Endodermal cell (in vitro differentiated cells): Measurements from ENCODE around the gene IL1RAPL2. TPM values are rescaled to one million over a fixed set of nuclear protein-coding genes. Genes with fewer than 3 reads are reported as not detected.
"Not testable (repeated sequence)": the region's sequence is repeated elsewhere in the genome, so short reads cannot be mapped to it uniquely, and the experiment has no call there.

Experiments used
- DNase-seq: peaks from one replicate; pipeline ENCODE4 v3.0.0-alpha.2; 2017
- H3K27ac ChIP-seq: 2 replicates; pipeline ENCODE4 v1.5.1; 2013; ENCODE audit warnings: mild to moderate bottlenecking, low read depth, low read length, moderate library complexity
- H3K27me3 ChIP-seq: 2 replicates; pipeline ENCODE4 v1.6.1; 2013; ENCODE audit warnings: mild to moderate bottlenecking, low read length, moderate library complexity; ENCODE audit not compliant: insufficient read depth, control insufficient read depth, poor library complexity, severe bottlenecking
- H3K36me3 ChIP-seq: 2 replicates; pipeline ENCODE4 v1.7.0; 2013; ENCODE audit warnings: mild to moderate bottlenecking, low read length, moderate library complexity; ENCODE audit not compliant: control insufficient read depth, insufficient read depth
- H3K4me1 ChIP-seq: one replicate; pipeline ENCODE4 v1.7.0; 2013; ENCODE audit warnings: low read length; ENCODE audit not compliant: control insufficient read depth, insufficient read depth
- H3K4me3 ChIP-seq: 2 replicates; pipeline ENCODE4 v1.5.1; 2013; ENCODE audit warnings: mild to moderate bottlenecking, low read length, moderate library complexity
- H3K9ac ChIP-seq: 2 replicates; pipeline ENCODE4 v1.6.1; 2013; ENCODE audit warnings: mild to moderate bottlenecking, low read length, moderate library complexity; ENCODE audit not compliant: poor library complexity, severe bottlenecking; ENCODE audit errors: extremely low read depth
- H3K9me3 ChIP-seq: 2 replicates; pipeline ENCODE4 v1.6.1; 2013; ENCODE audit warnings: mild to moderate bottlenecking, low read length, moderate library complexity; ENCODE audit not compliant: control insufficient read depth
- H3K27ac Mint-ChIP-seq: 2 replicates; pipeline ENCODE4 v1.8.0; 2020; ENCODE audit warnings: mixed read lengths
- H3K27me3 Mint-ChIP-seq: 2 replicates; pipeline ENCODE4 v1.8.0; 2021; ENCODE audit warnings: mild to moderate bottlenecking, mixed read lengths; ENCODE audit not compliant: insufficient read depth
- H3K36me3 Mint-ChIP-seq: 2 replicates; pipeline ENCODE4 v1.8.0; 2020; ENCODE audit warnings: low read depth, mixed read lengths
- H3K4me1 Mint-ChIP-seq: 2 replicates; pipeline ENCODE4 v1.8.0; 2020; ENCODE audit warnings: mixed read lengths
- H3K4me3 Mint-ChIP-seq: 2 replicates; pipeline ENCODE4 v1.8.0; 2020; ENCODE audit warnings: mild to moderate bottlenecking, moderate library complexity, mixed read lengths
- H3K9me3 Mint-ChIP-seq: 2 replicates; pipeline ENCODE4 v1.8.0; 2020; ENCODE audit warnings: mild to moderate bottlenecking, mixed read lengths
- whole genome bisulfite sequencing, 2 experiments: methylation state at CpG; one replicate each; pipeline versions ENCODE4 v1.1.5 to v1.1.7; 2013; ENCODE audit warnings: missing lambda C conversion rate in 2 of 2, mixed read lengths in 1 of 2; ENCODE audit not compliant: insufficient coverage in 1 of 2, insufficient read length in 1 of 2; 5-methylcytosine and 5-hydroxymethylcytosine counted together
- total RNA-seq, 2 donors: library from RNA; stranded (reverse); fragmentation: NEBNext Ultra II Directional in 1 of 2; extraction: Animal tissue kit (Norgen Biotek cat#: 25700) in 1 of 2; gene quantifications; 2 replicates in 1 of 2; 3 replicates in 1 of 2; pipeline ENCODE4 v1.2.1, GENCODE V29; 2021
- TF ChIP-seq, protein P1 (sequence below): fragments of 200-600 bp; sonication (generic); conservative IDR thresholded peaks from 2 replicates; pipeline ENCODE4 v1.5.0; 2021; ENCODE audit warnings: antibody characterized with exemption, mild to moderate bottlenecking

The IL1RAPL2 gene
- total RNA-seq, 2 donors from 2014 or later: 0.13 TPM; not detected in 1

DNA sequence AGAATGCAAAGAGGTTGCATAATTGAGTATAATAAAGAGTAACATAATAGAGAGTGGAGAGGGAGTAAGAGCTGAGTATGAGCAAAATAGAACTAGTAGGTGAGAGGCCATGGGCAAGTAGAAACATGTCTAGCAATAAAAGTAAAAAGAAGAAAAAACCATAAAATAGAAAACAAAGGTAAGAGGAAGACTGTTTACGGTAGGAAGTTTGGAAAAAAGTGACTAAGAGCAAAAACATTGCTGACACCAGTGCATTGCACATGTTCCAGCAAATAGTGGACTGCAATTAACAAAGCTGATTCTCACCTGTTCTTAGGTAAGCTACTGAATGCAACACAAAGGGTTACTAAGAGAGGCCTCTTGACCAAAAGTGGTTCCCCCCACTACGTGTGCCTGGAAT, 451.6 kb downstream of the IL1RAPL2 start:
- Histone ChIP-seq H3K9me3 (no peaks in the 10 kb centered on the region), H3K36me3 (no peaks in the 10 kb centered on the region), H3K9ac (no peak overlapping the region), H3K4me3 (no peak overlapping the region), H3K4me1 (no peaks in the 10 kb centered on the region), H3K27me3 (no peaks in the 10 kb centered on the region), H3K27ac (no peak overlapping the region)
- Mint-ChIP-seq H3K4me3 (no peak overlapping the region), H3K4me1 (peaks cover 2% of the 10 kb centered on the region), H3K27me3 (no peaks in the 10 kb centered on the region), H3K27ac (no peak overlapping the region), H3K9me3 (peaks cover 36% of the 10 kb centered on the region), H3K36me3 (no peaks in the 10 kb centered on the region)
- no peak for DNase-seq
- TF ChIP-seq, protein P1, sequence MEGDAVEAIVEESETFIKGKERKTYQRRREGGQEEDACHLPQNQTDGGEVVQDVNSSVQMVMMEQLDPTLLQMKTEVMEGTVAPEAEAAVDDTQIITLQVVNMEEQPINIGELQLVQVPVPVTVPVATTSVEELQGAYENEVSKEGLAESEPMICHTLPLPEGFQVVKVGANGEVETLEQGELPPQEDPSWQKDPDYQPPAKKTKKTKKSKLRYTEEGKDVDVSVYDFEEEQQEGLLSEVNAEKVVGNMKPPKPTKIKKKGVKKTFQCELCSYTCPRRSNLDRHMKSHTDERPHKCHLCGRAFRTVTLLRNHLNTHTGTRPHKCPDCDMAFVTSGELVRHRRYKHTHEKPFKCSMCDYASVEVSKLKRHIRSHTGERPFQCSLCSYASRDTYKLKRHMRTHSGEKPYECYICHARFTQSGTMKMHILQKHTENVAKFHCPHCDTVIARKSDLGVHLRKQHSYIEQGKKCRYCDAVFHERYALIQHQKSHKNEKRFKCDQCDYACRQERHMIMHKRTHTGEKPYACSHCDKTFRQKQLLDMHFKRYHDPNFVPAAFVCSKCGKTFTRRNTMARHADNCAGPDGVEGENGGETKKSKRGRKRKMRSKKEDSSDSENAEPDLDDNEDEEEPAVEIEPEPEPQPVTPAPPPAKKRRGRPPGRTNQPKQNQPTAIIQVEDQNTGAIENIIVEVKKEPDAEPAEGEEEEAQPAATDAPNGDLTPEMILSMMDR: no peak
- 100% methylated on average over 2 of the region's 2 CpGs; no CpG with 5 or more reads in 1 of the 2 experiments for WGBS, 2 experiments

DNA sequence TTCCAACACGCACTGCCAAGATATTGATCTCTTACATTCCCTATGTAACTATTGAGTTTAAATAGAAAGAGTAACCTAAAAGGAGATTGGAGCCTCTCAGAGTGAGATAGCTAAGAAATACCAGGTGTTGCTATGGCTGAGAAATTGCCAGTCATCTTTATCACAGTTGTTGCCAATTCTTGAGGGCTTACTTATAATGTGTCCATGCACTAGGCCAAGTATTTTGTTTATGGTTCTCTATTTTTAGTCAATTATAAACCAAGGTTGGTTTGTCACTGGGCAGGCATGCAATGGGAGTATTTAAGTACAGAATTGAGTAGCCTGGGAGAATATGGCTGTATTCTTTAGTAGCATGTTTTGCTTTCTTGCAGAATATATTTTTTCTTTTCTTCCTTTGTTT, 452.9 kb downstream of the IL1RAPL2 start:
- H3K4me1 Mint-ChIP-seq: peaks cover 2% of the 10 kb centered on the region
- WGBS, 2 experiments: 40% methylated on average over 1 of the region's 1 CpG; no CpG with 5 or more reads in 1 of the 2 experiments
- H3K27ac ChIP-seq: no peak overlapping the region
- no peaks in the 10 kb centered on the region for H3K9me3 ChIP-seq
- H3K4me3 Mint-ChIP-seq: no peak overlapping the region
- H3K9me3 Mint-ChIP-seq: peaks cover 39% of the 10 kb centered on the region
- H3K27me3 ChIP-seq: no peaks in the 10 kb centered on the region
- H3K27me3 Mint-ChIP-seq: no peaks in the 10 kb centered on the region
- no peak for DNase-seq
- no peaks in the 10 kb centered on the region for H3K36me3 Mint-ChIP-seq
- H3K27ac Mint-ChIP-seq: no peak overlapping the region
- no peaks in the 10 kb centered on the region for H3K36me3 ChIP-seq
- no peaks in the 10 kb centered on the region for H3K4me1 ChIP-seq
- H3K4me3 ChIP-seq: no peak overlapping the region
- H3K9ac ChIP-seq: no peak overlapping the region
- TF ChIP-seq, protein P1: no peak

DNA sequence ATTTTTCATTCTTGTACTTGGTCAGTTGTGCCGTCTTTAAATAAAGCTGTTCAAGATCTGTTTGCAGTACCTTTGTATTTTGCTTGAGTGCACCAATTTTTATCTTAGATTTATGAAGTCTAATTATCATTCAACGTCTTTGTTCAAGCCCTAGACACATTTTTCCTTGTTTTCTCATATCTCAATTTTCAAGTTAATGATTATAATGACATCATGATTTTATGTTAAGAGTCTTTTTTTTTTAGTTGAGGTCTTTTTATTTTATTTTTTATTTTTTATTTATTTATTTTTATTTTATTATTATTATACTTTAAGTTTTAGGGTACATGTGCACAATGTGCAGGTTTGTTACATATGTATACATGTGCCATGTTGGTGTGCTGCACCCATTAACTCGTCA, 463.0 kb downstream of the IL1RAPL2 start:
- no CpG with 5 or more reads among the region's 3 CpGs for WGBS, 2 experiments
- H3K4me3 Mint-ChIP-seq: not testable (repeated sequence)

DNA sequence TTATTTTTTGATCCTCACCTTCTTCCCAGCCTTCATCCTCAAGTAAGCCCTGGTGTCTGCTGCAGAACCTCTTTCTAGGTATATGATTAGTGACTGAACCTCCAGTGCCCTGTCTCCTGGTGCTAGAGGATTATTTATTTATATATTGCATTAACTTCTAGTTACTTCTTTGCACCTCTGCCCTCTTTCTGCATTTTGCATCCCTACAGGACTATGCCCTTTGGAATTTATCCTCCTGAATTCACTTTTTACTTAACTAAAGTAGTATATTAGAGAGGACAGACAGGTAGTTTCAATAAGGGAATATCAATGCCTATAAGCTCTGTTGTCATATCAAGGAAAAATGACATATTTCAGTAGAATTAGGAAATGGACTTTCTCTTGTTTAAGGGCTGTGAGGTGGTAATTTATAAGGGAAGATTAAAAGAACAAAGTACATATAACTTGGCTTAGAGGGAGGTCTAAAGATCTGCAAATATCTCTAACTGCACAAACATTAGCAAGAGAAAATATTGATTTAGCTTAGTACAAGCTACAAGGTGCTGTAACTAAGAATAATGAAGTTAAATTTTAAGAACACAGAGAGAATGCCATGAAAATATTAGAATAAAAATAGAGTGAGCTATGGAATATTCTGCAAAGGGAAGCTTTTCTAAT, 472.8 kb downstream of the IL1RAPL2 start:
- no peak overlapping the region for H3K9ac ChIP-seq
- Mint-ChIP-seq H3K4me1 (no peaks in the 10 kb centered on the region), H3K36me3 (peaks cover 2% of the 10 kb centered on the region), H3K4me3 (no peak overlapping the region), H3K27me3 (no peaks in the 10 kb centered on the region), H3K27ac (no peak overlapping the region), H3K9me3 (peaks cover 32% of the 10 kb centered on the region)
- no peak overlapping the region for H3K4me3 ChIP-seq
- TF ChIP-seq, protein P1: no peak
- no peak for DNase-seq
- H3K36me3 ChIP-seq: no peaks in the 10 kb centered on the region
- peaks cover 4% of the 10 kb centered on the region for H3K9me3 ChIP-seq
- H3K27me3 ChIP-seq: no peaks in the 10 kb centered on the region
- no peaks in the 10 kb centered on the region for H3K4me1 ChIP-seq
- H3K27ac ChIP-seq: no peak overlapping the region

More for the DNA sequence above, 463.0 kb downstream of the IL1RAPL2 start:
- not testable (repeated sequence) for H3K4me1 Mint-ChIP-seq, H3K27me3 Mint-ChIP-seq, H3K36me3 ChIP-seq, H3K9me3 ChIP-seq, H3K4me1 ChIP-seq, H3K27ac Mint-ChIP-seq, H3K27ac ChIP-seq, H3K4me3 ChIP-seq, H3K27me3 ChIP-seq, DNase-seq, H3K36me3 Mint-ChIP-seq, H3K9ac ChIP-seq
- peaks cover 61% of the 10 kb centered on the region for H3K9me3 Mint-ChIP-seq
